Endothelial cell of umbilical vein (primary cell): Measurements from ENCODE around the gene SUPT3H. TPM values are rescaled to one million over a fixed set of nuclear protein-coding genes. Genes with fewer than 3 reads are reported as not detected.
"Not testable (repeated sequence)": the region's sequence is repeated elsewhere in the genome, so short reads cannot be mapped to it uniquely, and the experiment has no call there.

ENCODE experiments used
- BruUV-seq: library from RNA; stranded (reverse); fragments of 400-500 nt; replicated peaks from 2 replicates; lab custom pipeline; 2021; lab: Mats Ljungman, UMichigan
- CTCF ChIA-PET: fragments of 300-600, 350-600 bp; sonication (Branson Sonifier 250); formaldehyde crosslinking; loops from one replicate; lab custom pipeline; 2021; ENCODE audit warnings: antibody characterized with exemption, inconsistent platforms; lab: Charles Lee
- POLR2A ChIA-PET: fragments of 300-600, 350-600 bp; sonication (Branson Sonifier 250); formaldehyde crosslinking; loops from one replicate; lab custom pipeline; 2021; ENCODE audit warnings: antibody characterized with exemption, inconsistent platforms; lab: Charles Lee
- DNase-seq: peaks from one replicate; pipeline ENCODE4 v3.0.0-alpha.2; 2011; ENCODE audit warnings: low read depth, low spot score
- FAIRE-seq: peaks from 2 replicates; lab custom pipeline; 2011; peaks lifted over from hg19 to GRCh38; lab: Jason Lieb, UNC
- H2AFZ ChIP-seq: 2 replicates; pipeline ENCODE4 v1.6.0; 2012; ENCODE audit warnings: low read depth, low read length, control low read depth, inconsistent platforms
- H3K27ac ChIP-seq: 2 replicates; pipeline ENCODE4 v1.5.1; 2011; ENCODE audit warnings: low read depth, mild to moderate bottlenecking, control low read depth, low read length, moderate library complexity; ENCODE audit not compliant: insufficient read depth
- H3K27me3 ChIP-seq, 2 experiments: 2 replicates each; pipeline versions ENCODE4 v1.6.0 to v1.6.1; 2011; ENCODE audit warnings: low read length in 2 of 2, mixed read lengths in 1 of 2; ENCODE audit not compliant: control insufficient read depth in 2 of 2, insufficient read depth in 2 of 2
- H3K36me3 ChIP-seq, 2 experiments: 2 replicates in 1 of 2; 3 replicates in 1 of 2; pipeline ENCODE4 v1.5.1; 2011; ENCODE audit warnings: low read length in 2 of 2, mild to moderate bottlenecking in 1 of 2, moderate library complexity in 1 of 2; ENCODE audit not compliant: control insufficient read depth in 2 of 2, insufficient read depth in 2 of 2; ENCODE audit errors: extremely low read depth in 1 of 2
- H3K4me1 ChIP-seq: 3 replicates; pipeline ENCODE4 v1.5.1; 2011; ENCODE audit warnings: mild to moderate bottlenecking, low read length; ENCODE audit not compliant: control insufficient read depth, insufficient read depth; ENCODE audit errors: extremely low read depth
- H3K4me2 ChIP-seq: 2 replicates; pipeline ENCODE4 v1.6.1; 2011; ENCODE audit warnings: low read length, control low read depth, mixed read lengths; ENCODE audit not compliant: insufficient read depth
- H3K4me3 ChIP-seq, 3 experiments: fragments of 200-600 bp in 1 of 3; sonication (generic), shearing (Covaris generic) in 1 of 3; replicated peaks in 1 of 3; 2 replicates each; pipeline ENCODE4 v1.5.1; 2011 to 2016; ENCODE audit warnings: control low read depth in 3 of 3, low read length in 3 of 3, mild to moderate bottlenecking in 2 of 3, inconsistent platforms in 1 of 3, low read depth in 1 of 3, moderate library complexity in 1 of 3; ENCODE audit not compliant: insufficient read depth in 1 of 3
- H3K79me2 ChIP-seq: 2 replicates; pipeline ENCODE4 v1.6.0; 2012; ENCODE audit warnings: low read length, inconsistent platforms; ENCODE audit not compliant: control insufficient read depth, insufficient read depth
- H3K9ac ChIP-seq: replicated peaks from 2 replicates; pipeline ENCODE3; 2011; ENCODE audit warnings: low read length, control low read depth; ENCODE audit not compliant: insufficient read depth; ENCODE audit errors: extremely low read depth
- H3K9me1 ChIP-seq: replicated peaks from 3 replicates; pipeline ENCODE4 v1.6.0; 2011; ENCODE audit warnings: mild to moderate bottlenecking, low read length; ENCODE audit not compliant: control insufficient read depth, insufficient read depth; ENCODE audit errors: extremely low read depth
- H3K9me3 ChIP-seq: replicated peaks from 2 replicates; pipeline ENCODE4 v1.5.1; 2012; ENCODE audit warnings: low read length, inconsistent platforms; ENCODE audit not compliant: control insufficient read depth, insufficient read depth
- H4K20me1 ChIP-seq: replicated peaks from 2 replicates; pipeline ENCODE3; 2011; ENCODE audit warnings: mild to moderate bottlenecking, low read length; ENCODE audit not compliant: control insufficient read depth, insufficient read depth; ENCODE audit errors: extremely low read depth
- EZH2 ChIP-seq: IDR thresholded peaks from 2 replicates; pipeline ENCODE4 v1.6.1; 2012; ENCODE audit warnings: borderline replicate concordance, low read depth, mild to moderate bottlenecking, moderate library complexity, low read length, inconsistent platforms; ENCODE audit not compliant: severe bottlenecking
- FOS ChIP-seq: IDR thresholded peaks from 2 replicates; pipeline ENCODE4 v1.6.1; 2011; ENCODE audit warnings: mild to moderate bottlenecking, low read length, moderate library complexity, borderline replicate concordance; ENCODE audit not compliant: insufficient read depth
- GATA2 ChIP-seq: IDR thresholded peaks from 2 replicates; pipeline ENCODE4 v1.7.0; 2011; ENCODE audit warnings: low read depth, mild to moderate bottlenecking, moderate library complexity, mixed read lengths, low read length; ENCODE audit not compliant: insufficient read length, insufficient read depth
- JUN ChIP-seq: IDR thresholded peaks from 2 replicates; pipeline ENCODE4 v1.6.1; 2011; ENCODE audit warnings: borderline replicate concordance, low read depth; ENCODE audit not compliant: insufficient read length, insufficient read depth
- MYC ChIP-seq: IDR thresholded peaks from one replicate; pipeline ENCODE4 v1.6.1; 2011; ENCODE audit warnings: mild to moderate bottlenecking, low read depth, low read length
- POLR2A ChIP-seq: IDR thresholded peaks from 2 replicates; pipeline ENCODE4 v1.6.1; 2012; ENCODE audit warnings: low read depth, mild to moderate bottlenecking, control low read depth, low read length
- POLR2AphosphoS5 ChIP-seq: IDR thresholded peaks from 2 replicates; pipeline ENCODE4 v1.6.1; 2012; ENCODE audit warnings: low read depth, mild to moderate bottlenecking, control low read depth, low read length, moderate library complexity; ENCODE audit not compliant: insufficient read depth
- dilution Hi-C: fragments of 300-500 bp; cut with MboI; formaldehyde crosslinking; loops from one replicate; pipeline ENCODE4 v1.15.0; 2019; ENCODE audit warnings: low sequenced_read_pairs; ENCODE audit not compliant: extremely low pct_ligation_motif_present
- intact Hi-C: fragments of 100-400 bp; cut with micrococcal nuclease; formaldehyde crosslinking; loops from one replicate; pipeline ENCODE4 v1.10.0; 2022
- polyA plus RNA-seq, 4 experiments: library from polyadenylated mRNA; depleted of rRNA in 3 of 4; stranded (reverse) in 3 of 4; unstranded in 1 of 4; fragments of >200 nt; gene quantifications; 2 replicates each; pipeline versions ENCODE4 v1.2.1 to v1.2.3, GENCODE V29; 2011 to 2012; ENCODE audit warnings: missing spikeins in 1 of 4
- total RNA-seq: library from RNA; stranded (reverse); gene quantifications from 2 replicates; pipeline ENCODE4 v1.2.3, GENCODE V29; 2021
- TF ChIP-seq, protein P1 (sequence below), 2 donors: IDR thresholded peaks; 1 replicate in 1 of 2; 2 replicates in 1 of 2; pipeline ENCODE4 v1.5.1; 2011; ENCODE audit warnings: low read length in 2 of 2, mild to moderate bottlenecking in 2 of 2, moderate library complexity in 2 of 2, control low read depth in 1 of 2, inconsistent platforms in 1 of 2, low read depth in 1 of 2; ENCODE audit not compliant: insufficient read depth in 1 of 2; ENCODE audit errors: extremely low read depth in 1 of 2
- TF ChIP-seq, protein P2 (sequence below): IDR thresholded peaks from 2 replicates; pipeline ENCODE4 v1.6.1; 2011; ENCODE audit not compliant: insufficient read depth, insufficient read length

SUPT3H gene
- total and polyA plus RNA-seq, 2 donors (not counting 3 experiments of a cell fraction or from before 2014, with no cell fraction given) = 8.3 to 9.8 TPM

DNA sequence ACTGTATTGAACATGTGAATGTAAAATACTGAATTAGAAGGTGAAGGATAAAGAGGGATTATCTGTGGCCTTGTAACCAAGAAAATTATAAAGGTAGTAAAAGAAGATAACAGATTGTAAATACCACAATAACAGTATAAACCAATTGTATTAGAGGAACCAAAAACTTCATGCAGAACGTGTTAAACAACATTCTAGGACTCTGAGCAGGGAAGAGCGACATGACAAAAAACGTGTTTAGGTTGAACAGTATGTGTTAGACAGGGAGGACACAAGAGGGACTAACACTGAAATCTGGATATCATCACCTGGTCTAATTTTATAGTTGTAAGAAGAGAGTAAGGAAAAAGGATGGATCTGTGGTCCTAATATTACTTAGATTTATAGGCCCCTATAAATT lies 308.6 kb downstream of the SUPT3H start:
- Histone ChIP-seq H3K36me3 (no peaks in the 10 kb centered on the region), H3K9me1 (no peaks in the 10 kb centered on the region), H3K4me1 (peaks cover 13% of the 10 kb centered on the region), H3K4me2 (no peak overlapping the region), H4K20me1 (no peaks in the 10 kb centered on the region), H3K9me3 (no peaks in the 10 kb centered on the region), H3K27ac (no peak overlapping the region), H3K79me2 (no peaks in the 10 kb centered on the region), H3K9ac (no peak overlapping the region), H3K4me3 (no peak overlapping the region), H3K27me3 (no peaks in the 10 kb centered on the region), H2AFZ (no peak overlapping the region)
- DNase-seq = no peak
- ChIA-PET POLR2A (no interaction called here), CTCF (no interaction called here)
- TF ChIP-seq GATA2 (no peak), POLR2AphosphoS5 (no peak), JUN (no peak), EZH2 (no peak), MYC (no peak), FOS (no peak), POLR2A (no peak)
- TF ChIP-seq, protein P1, sequence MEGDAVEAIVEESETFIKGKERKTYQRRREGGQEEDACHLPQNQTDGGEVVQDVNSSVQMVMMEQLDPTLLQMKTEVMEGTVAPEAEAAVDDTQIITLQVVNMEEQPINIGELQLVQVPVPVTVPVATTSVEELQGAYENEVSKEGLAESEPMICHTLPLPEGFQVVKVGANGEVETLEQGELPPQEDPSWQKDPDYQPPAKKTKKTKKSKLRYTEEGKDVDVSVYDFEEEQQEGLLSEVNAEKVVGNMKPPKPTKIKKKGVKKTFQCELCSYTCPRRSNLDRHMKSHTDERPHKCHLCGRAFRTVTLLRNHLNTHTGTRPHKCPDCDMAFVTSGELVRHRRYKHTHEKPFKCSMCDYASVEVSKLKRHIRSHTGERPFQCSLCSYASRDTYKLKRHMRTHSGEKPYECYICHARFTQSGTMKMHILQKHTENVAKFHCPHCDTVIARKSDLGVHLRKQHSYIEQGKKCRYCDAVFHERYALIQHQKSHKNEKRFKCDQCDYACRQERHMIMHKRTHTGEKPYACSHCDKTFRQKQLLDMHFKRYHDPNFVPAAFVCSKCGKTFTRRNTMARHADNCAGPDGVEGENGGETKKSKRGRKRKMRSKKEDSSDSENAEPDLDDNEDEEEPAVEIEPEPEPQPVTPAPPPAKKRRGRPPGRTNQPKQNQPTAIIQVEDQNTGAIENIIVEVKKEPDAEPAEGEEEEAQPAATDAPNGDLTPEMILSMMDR (IDR thresholded peaks at IDR 0.05; ENCODE audit: extremely low read depth in 1 of 2, insufficient read depth in 1 of 2, low read depth in 1 of 2, low read length in 2 of 2) = no peak
- TF ChIP-seq, protein P2, sequence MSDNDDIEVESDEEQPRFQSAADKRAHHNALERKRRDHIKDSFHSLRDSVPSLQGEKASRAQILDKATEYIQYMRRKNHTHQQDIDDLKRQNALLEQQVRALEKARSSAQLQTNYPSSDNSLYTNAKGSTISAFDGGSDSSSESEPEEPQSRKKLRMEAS = no peak
- FAIRE-seq = no peak
- intact Hi-C loops = no loop called here
- BruUV-seq = no TSS peak
- dilution Hi-C loops = no loop called here

DNA sequence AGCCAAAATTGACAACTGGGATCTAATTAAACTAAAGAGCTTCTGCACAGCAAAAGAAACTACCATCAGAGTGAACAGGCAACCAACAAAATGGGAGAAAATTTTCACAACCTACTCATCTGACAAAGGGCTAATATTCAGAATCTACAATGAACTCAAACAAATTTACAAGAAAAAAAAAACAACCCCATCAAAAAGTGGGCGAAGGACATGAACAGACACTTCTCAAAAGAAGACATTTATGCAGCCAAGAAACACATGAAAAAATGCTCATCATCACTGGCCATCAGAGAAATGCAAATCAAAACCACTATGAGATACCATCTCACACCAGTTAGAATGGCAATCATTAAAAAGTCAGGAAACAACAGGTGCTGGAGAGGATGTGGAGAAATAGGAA lies 310.3 kb downstream of the SUPT3H start:
- H3K9me1 ChIP-seq, H3K36me3 ChIP-seq, POLR2A ChIA-PET, intact Hi-C loops, H2AFZ ChIP-seq, CTCF ChIA-PET, H3K4me3 ChIP-seq, H4K20me1 ChIP-seq, H3K9ac ChIP-seq, BruUV-seq, H3K27ac ChIP-seq, H3K79me2 ChIP-seq, dilution Hi-C loops, H3K4me2 ChIP-seq, H3K9me3 ChIP-seq, DNase-seq, FAIRE-seq, H3K27me3 ChIP-seq, H3K4me1 ChIP-seq: not testable (repeated sequence)

DNA sequence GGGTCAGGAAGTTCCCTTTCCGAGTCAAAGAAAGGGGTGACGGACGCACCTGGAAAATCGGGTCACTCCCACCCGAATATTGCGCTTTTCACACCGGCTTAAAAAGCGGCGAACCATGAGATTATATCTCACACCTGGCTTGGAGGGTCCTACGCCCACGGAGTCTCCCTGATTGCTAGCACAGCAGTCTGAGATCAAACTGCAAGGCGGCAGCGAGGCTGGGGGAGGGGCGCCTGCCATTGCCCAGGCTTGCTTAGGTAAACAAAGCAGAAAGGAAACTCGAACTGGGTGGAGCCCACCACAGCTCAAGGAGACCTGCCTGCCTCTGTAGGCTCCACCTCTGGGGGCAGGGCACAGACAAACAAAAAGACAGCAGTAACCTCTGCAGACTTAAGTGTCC lies 315.1 kb downstream of the SUPT3H start:
- CTCF ChIA-PET, H3K9me1 ChIP-seq, FAIRE-seq, H3K27me3 ChIP-seq, POLR2A ChIA-PET, dilution Hi-C loops, DNase-seq, H3K27ac ChIP-seq, H3K9me3 ChIP-seq, H3K4me3 ChIP-seq, H3K9ac ChIP-seq, H3K36me3 ChIP-seq, H3K4me2 ChIP-seq, intact Hi-C loops, BruUV-seq, H2AFZ ChIP-seq, H3K79me2 ChIP-seq, H4K20me1 ChIP-seq, H3K4me1 ChIP-seq: not testable (repeated sequence)
